Activated CD4-positive, alpha-beta T cell treated with anti-CD3 and anti-CD28 coated beads for 48 hours (primary cell): ENCODE measurements around the gene RORB.
"Not testable (repeated sequence)": the region's sequence is repeated elsewhere in the genome, so short reads cannot be mapped to it uniquely, and the experiment has no call there.

Source experiments
- DNase-seq: peaks from one replicate; pipeline ENCODE4 v3.0.0-alpha.2; 2020

Gene RORB

GRCh38 chr9:74517188-74517587 lies 20.1 kb downstream of the RORB start:
- no peak for DNase-seq

DNA sequence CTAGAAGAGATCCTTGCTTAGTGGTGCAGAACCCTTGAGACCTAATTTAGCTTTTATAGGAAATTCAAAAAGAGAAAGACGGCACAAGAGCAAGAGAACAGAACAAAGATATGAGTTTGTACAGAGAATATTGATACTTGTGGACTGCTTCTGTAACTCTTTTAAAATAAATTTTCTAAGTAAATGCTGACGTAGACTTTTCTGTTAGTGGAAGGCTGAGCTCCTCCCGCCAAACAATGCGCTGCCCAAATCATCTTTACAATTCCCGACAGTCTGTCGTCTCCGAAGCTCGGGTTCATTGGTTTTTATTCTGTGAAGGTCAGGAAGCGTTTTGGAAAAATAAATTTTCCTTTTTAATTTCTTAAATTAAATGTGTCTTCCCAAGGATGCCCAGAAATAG lies 22.3 kb downstream of the RORB start:
- DNase-seq, result no peak

- DNase-seq, result no peak
These were observed 23.9 kb downstream of the RORB start for GRCh38 chr9:74521009-74521408.

DNA sequence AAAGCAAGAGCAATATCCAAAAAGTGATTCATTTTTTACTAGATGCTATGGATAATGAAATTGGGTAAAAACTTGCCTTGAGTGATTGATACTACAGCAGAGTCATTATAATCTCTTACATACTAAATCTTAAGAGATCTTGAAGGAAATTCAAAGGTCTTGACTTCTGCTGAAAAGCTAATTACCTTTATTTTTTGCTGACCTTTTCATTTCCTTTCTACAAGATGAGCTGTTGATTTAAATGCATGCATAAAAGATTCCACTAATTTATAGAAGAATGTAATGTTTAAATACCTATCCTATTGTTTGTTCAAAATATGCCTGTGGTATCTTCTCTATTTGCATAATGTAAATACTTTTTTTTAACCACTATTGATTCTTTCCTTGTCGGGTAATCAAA lies 27.2 kb downstream of the RORB start:
- no peak for DNase-seq

GRCh38 chr9:74526215-74526614 lies 29.1 kb downstream of the RORB start:
- DNase-seq, result no peak

DNA sequence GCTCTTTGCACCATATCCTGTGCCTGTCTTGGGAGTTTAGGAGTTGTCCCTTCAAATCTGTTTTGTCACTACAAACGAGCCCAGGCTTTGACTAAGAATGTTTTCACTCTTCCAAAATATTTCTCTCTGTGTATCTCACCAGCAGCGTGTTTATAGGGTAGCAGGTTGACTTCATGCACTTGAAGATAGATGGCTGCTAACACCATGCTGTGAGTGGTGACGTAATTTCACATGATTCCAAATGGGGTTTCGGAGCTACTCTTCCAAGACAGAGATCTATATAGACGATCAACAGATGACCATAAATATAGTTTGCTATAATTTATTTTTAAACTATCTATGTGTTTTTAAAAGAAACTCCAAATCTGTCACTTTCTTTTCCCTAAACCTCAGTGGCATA lies 30.6 kb downstream of the RORB start:
- DNase-seq, result no peak

DNA sequence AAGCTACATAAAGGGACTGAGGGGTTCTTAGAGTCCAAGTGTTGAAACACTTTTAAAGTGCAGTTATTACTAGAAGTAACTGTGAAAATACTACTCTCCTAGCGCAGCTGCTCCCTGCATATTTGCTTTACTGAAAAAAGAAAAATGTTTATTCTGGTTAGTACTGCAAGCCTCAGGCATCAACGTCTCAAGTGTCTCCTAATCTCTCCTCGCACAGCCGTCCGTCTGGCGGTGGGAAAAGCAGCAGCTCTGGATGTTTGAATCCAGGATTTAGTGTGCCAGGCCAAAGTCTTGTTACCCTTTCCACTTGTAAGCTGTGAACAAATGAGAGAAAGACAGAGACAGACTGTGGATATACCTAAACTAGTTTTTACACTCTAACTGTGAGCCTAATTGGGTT lies 31.1 kb downstream of the RORB start:
- no peak for DNase-seq

GRCh38 chr9:74530458-74530857 lies 33.3 kb downstream of the RORB start:
- DNase-seq, result not testable (repeated sequence)

DNA sequence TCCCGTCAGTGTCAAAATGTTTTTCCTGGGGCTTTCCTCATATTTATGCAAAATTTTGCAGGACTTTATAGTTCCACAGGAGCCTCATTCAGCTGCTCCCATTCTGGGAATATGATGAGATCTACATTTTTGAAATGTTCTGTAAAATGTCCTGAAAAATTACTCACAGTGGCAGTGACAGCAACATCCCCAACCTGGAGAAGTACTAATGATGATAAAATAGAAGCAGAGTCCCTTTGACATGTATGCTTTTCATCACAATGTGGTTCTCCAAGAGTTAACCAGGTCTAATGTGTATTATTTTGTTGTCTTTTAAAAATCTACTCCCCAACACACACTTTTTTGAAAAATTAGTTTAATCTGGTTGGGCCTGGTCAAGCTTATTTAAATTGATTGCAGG lies 36.1 kb downstream of the RORB start:
- DNase-seq, result no peak

DNA sequence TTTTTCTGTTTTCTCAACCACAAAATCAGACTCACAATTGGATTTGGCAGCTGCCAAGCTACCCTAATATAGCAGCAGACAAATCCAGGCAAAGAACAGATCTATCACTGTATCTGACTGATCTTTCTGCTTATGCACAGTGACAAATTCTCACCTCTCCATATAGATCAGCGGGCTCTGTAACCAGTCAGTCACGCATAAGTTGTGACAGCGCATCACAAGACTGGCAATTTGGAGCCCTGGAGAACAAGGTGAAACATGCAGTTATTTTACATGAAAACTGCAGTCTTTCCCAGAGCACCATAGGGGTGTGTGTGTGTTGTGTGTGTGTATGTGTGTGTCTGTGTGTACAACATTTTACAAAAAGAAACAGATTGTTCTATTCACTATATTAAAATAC lies 37.7 kb downstream of the RORB start:
- no peak for DNase-seq

DNA sequence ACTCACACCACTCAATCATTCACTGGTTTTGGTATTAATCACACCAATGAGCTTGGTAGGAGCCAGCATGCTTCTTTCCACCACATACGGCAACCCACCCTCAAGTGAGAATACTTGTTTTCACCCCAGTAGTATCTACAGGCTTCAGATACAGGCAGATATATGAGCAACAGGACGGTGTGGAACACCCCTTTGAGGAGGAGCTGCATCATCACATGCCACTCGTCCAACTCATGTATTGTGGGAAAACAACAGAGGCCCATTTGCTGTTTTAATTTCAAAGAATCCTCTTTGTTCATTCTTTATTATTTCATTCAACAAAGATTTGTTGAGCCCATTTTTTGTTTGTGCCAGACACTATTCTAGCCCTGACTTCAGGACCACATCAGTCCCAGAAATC lies 46.0 kb downstream of the RORB start:
- no peak for DNase-seq

- DNase-seq, result no peak
These were observed 54.1 kb downstream of the RORB start for GRCh38 chr9:74551266-74551665.

GRCh38 chr9:74554751-74555419 lies 57.8 kb downstream of the RORB start:
- DNase-seq, result no peak

DNA sequence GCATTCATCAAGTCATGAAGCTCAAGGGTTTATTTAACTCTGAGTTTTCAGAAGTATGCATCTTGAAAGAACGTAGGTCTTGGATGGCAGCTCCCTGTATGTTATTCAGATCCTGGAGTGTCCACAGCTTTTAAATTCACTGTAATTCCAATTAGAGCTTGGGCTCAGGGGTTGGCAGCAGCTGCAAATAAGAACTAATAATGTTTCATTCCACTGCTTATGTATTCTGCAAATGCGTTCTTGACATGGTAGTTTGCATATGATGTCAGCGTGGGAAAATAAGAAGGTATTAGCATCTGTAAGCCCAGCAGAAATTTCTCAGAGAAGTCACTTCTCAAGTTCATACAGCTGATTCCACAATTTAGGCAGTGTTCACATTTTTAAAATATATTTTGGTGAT lies 58.4 kb downstream of the RORB start:
- DNase-seq, result no peak

DNA sequence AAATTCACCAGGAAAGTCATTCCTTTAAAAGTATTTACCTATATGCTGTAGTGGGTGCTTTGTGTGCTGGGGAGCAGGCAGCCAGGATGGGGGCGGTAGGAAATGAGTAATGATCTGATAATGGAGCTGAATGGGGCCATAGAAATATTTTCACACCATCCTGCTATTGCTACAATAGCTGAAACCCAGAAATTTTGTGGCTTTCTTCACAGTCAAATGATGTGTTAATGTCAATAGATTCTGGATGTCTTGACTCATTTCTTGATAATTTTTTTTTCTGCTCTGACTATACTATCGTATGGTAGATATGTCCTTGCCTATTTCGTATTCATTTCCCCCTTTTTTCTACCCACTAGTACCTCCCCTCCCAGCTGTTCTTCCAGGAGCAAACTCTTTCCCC lies 59.5 kb downstream of the RORB start:
- peak; percentile 43 for DNase-seq

DNA sequence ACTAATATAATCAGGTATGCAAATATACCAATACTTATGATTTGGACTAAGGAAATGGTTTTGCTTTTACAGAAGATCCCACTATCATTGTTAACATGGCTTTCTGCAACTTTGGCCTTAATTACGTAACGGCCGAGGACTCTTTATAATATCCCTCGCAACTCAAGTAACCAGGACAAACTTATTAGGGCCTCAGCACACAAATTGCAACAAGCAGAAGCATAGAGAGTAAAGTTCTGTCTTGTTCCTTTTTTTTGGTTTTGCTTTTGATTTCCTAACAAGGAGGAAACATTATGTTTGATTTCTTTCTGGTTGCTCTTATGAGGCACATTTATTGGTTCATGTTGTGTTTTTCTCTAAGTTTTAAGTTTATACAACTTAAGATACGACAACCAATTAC lies 60.4 kb downstream of the RORB start:
- no peak for DNase-seq

GRCh38 chr9:74562611-74563010 lies 65.5 kb downstream of the RORB start:
- no peak for DNase-seq

- DNase-seq, result peak; percentile 16
These were observed 73.9 kb downstream of the RORB start for GRCh38 chr9:74570879-74571512.

GRCh38 chr9:74573640-74574191 lies 76.6 kb downstream of the RORB start:
- DNase-seq, result no peak

- no peak for DNase-seq
These were observed 79.0 kb downstream of the RORB start for GRCh38 chr9:74576176-74576575.

GRCh38 chr9:74577956-74578355 lies 80.8 kb downstream of the RORB start:
- DNase-seq, result no peak

GRCh38 chr9:74589576-74589975 lies 92.4 kb downstream of the RORB start:
- DNase-seq, result no peak

DNA sequence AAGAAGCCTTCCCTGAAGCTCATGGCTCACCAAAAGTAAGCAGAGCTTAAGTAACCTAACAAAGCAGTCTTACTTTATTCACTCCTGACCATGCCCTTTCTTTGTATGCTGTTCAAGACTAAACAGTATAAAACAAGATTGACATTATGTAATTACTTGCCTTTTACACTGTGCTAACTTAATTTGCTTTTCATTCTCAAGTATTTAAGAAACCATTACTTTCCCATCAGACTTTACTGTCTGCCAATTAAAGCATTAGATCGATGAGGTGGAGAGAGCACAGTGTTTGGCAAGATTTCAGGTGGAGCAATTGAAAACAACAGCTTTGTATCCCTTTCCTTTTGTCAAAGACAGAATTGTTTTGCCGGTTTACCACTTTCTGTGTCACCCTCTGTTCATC lies 98.2 kb downstream of the RORB start:
- DNase-seq, result no peak

DNA sequence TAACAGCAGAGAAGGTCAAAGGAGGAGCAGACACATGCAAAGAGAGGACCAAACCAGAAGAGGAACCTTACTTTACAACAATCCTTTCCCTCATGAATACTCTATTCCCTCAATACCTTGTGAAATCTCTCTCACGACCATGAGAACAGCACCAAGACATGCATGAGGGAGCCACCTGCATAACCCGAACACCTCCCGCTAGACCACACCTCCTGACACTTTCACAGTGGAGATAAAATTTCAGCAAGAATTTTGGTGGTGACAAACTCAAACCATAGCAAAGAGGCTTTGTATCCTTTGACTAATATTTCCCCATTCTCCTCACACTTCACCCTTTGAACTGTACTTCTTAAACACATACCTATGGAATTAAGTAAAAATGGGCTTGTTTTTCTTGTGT lies 101.7 kb downstream of the RORB start:
- DNase-seq, result no peak
